Spleen (tissue), 11 donors: Measurements from ENCODE around the gene KCND2. TPM values are rescaled to one million over a fixed set of nuclear protein-coding genes. Genes with fewer than 3 reads are reported as not detected.
A peak's percentile ranks its signal among the peaks of the same experiment; 100 is the strongest.
"Not testable (repeated sequence)": the region's sequence is repeated elsewhere in the genome, so short reads cannot be mapped to it uniquely, and the experiment has no call there.

Experiments
- DNase-seq: peaks from one replicate; pipeline ENCODE4 v3.0.0-alpha.2; 2020
- H3K27ac ChIP-seq, 8 donors: fragments of 200-600 bp; sonication (generic) in 7 of 8; 1 replicate in 4 of 8; 2 replicates in 4 of 8; pipeline versions ENCODE4 v1.5.0 to v1.8.0; 2016 to 2021; ENCODE audit warnings: inconsistent platforms in 4 of 8, mild to moderate bottlenecking in 4 of 8, moderate library complexity in 1 of 8
- H3K27me3 ChIP-seq, 7 donors: fragments of 200-600 bp; sonication (generic) in 6 of 7; replicated peaks in 1 of 7; 1 replicate in 4 of 7; 2 replicates in 3 of 7; pipeline versions ENCODE4 v1.5.0 to v1.8.0; 2016 to 2021; ENCODE audit warnings: inconsistent platforms in 3 of 7, mild to moderate bottlenecking in 1 of 7
- H3K36me3 ChIP-seq, 6 donors: fragments of 200-600 bp; sonication (generic) in 5 of 6; 1 replicate in 4 of 6; 2 replicates in 2 of 6; pipeline versions ENCODE4 v1.5.0 to v1.8.0; 2016 to 2021; ENCODE audit warnings: inconsistent platforms in 2 of 6
- H3K4me1 ChIP-seq, 6 donors: fragments of 200-600 bp; sonication (generic) in 5 of 6; 1 replicate in 3 of 6; 2 replicates in 3 of 6; pipeline versions ENCODE4 v1.5.0 to v1.8.0; 2016 to 2021; ENCODE audit warnings: inconsistent platforms in 3 of 6
- H3K4me3 ChIP-seq, 8 donors: fragments of 200-600 bp; sonication (generic) in 7 of 8; 1 replicate in 4 of 8; 2 replicates in 4 of 8; pipeline versions ENCODE4 v1.5.0 to v1.8.0; 2016 to 2021; ENCODE audit warnings: inconsistent platforms in 4 of 8, mild to moderate bottlenecking in 4 of 8, moderate library complexity in 2 of 8
- H3K9me3 ChIP-seq, 8 donors: fragments of 200-600 bp; sonication (generic) in 7 of 8; 1 replicate in 4 of 8; 2 replicates in 4 of 8; pipeline versions ENCODE4 v1.5.0 to v1.8.0; 2016 to 2021; ENCODE audit warnings: inconsistent platforms in 4 of 8
- CTCF ChIP-seq, 11 experiments: fragments of 200-600 bp in 7 of 11; fragments of 450-650 bp in 4 of 11; sonication (generic) in 4 of 11; IDR thresholded peaks in 8 of 11; conservative IDR thresholded peaks in 3 of 11; 1 replicate in 7 of 11; 2 replicates in 4 of 11; pipeline versions ENCODE4 v1.4.0 to v1.8.0; 2016 to 2021; ENCODE audit warnings: antibody characterized with exemption in 11 of 11, inconsistent platforms in 4 of 11, mild to moderate bottlenecking in 1 of 11
- POLR2A ChIP-seq, 3 donors: fragments of 450-650 bp; IDR thresholded peaks; one replicate each; pipeline ENCODE4 v1.5.1; 2017; ENCODE audit warnings: antibody characterized with exemption in 3 of 3, mild to moderate bottlenecking in 1 of 3
- POLR2AphosphoS5 ChIP-seq, 3 donors: sonication (generic); formaldehyde crosslinking; IDR thresholded peaks; one replicate each; pipeline ENCODE4 v1.5.1; 2017; ENCODE audit warnings: antibody characterized with exemption in 3 of 3
- WGBS, 5 donors: extraction: QIAGEN DNeasy Blood & Tissue Kit in 3 of 5; methylation state at CpG; one replicate each; pipeline versions ENCODE4 v1.1.5 to v1.1.7; 2013 to 2018; 5-methylcytosine and 5-hydroxymethylcytosine counted together
- intact Hi-C: fragments of 100-400 bp; cut with DNase I; formaldehyde crosslinking; loops from one replicate; pipeline ENCODE4 v1.15.0; 2023; ENCODE audit warnings: low total_unique reads
- polyA plus RNA-seq, 3 donors: library from polyadenylated mRNA; stranded (reverse); fragments of 200-250 nt; gene quantifications; one replicate each; pipeline ENCODE4 v1.2.1, GENCODE V29; 2013
- total RNA-seq, 7 donors: library from RNA; depleted of rRNA in 3 of 7; stranded (reverse); fragments of >200 nt in 3 of 7; fragmentation: NEBNext Ultra II Directional in 4 of 7; extraction: Animal tissue kit (Norgen Biotek cat#: 25700) in 4 of 7; gene quantifications; one replicate each; pipeline versions ENCODE4 v1.1.0 to v1.2.1, GENCODE V29; 2016 to 2021
- donor health status: healthy with polysubstance abuse.
- donor health status: DM: no; HTN: no; CAD: no; lungs with moderate emphysema.
- donor health status: DM: no; HTN: no; CAD: no.
- donor health status: Bipolar disorder and iron deficiency.
- donor health status: healthy.
- donor health status: DM: no; HTN: no; CAD: no.
- donor health status: DM: yes; HTN: yes; CAD: no.

The KCND2 gene
- total and polyA plus RNA-seq, 10 donors: 0.02 to 0.80 (median 0.26) TPM; not detected in 1

GRCh38 chr7:120760851-120761250, 487.9 kb downstream of the KCND2 start:
- Histone ChIP-seq H3K4me3 (no peak overlapping the region), H3K4me1 (no peaks in the 10 kb centered on the region), H3K36me3 (no peaks in the 10 kb centered on the region), H3K9me3 (no peaks in the 10 kb centered on the region), H3K27me3 (no peaks in the 10 kb centered on the region), H3K27ac (no peak overlapping the region)
- intact Hi-C loops: no loop called here
- no peak for DNase-seq
- WGBS, 5 donors: 49 to 63% (median 58%) methylated on average over 3 of the region's 3 CpGs
- TF ChIP-seq POLR2A (IDR thresholded peaks at IDR 0.05) (no peak), CTCF (IDR thresholded peaks at IDR 0.05 in 8 of 11, conservative IDR thresholded peaks at IDR 0.05 in 3 of 11) (no peak), POLR2AphosphoS5 (IDR thresholded peaks at IDR 0.05) (no peak)

GRCh38 chr7:120770206-120770605, 497.2 kb downstream of the KCND2 start:
- WGBS, 5 donors: 67 to 84% (median 75%) methylated on average over 3 of the region's 3 CpGs
- no peak overlapping the region for H3K4me3 ChIP-seq
- no peaks in the 10 kb centered on the region for H3K27me3 ChIP-seq
- H3K9me3 ChIP-seq: no peaks in the 10 kb centered on the region
- H3K27ac ChIP-seq: peak overlapping the region in 4 of 8 donors; percentile 3 to 57 (median 36)
- no peak for DNase-seq
- TF ChIP-seq POLR2A (IDR thresholded peaks at IDR 0.05) (no peak), POLR2AphosphoS5 (IDR thresholded peaks at IDR 0.05) (peak in 1 of 3 donors; percentile 34), CTCF (IDR thresholded peaks at IDR 0.05 in 8 of 11, conservative IDR thresholded peaks at IDR 0.05 in 3 of 11) (no peak)
- no peaks in the 10 kb centered on the region for H3K4me1 ChIP-seq
- no peaks in the 10 kb centered on the region for H3K36me3 ChIP-seq
- intact Hi-C loops: no loop called here

- H3K27me3 ChIP-seq: no peaks in the 10 kb centered on the region
- no peak for TF ChIP-seq POLR2AphosphoS5 (IDR thresholded peaks at IDR 0.05)
- no peak for TF ChIP-seq CTCF (IDR thresholded peaks at IDR 0.05 in 8 of 11, conservative IDR thresholded peaks at IDR 0.05 in 3 of 11)
- no peak for TF ChIP-seq POLR2A (IDR thresholded peaks at IDR 0.05)
- WGBS, 5 donors: 72 to 91% (median 86%) methylated on average over 3 of the region's 3 CpGs
- intact Hi-C loops: no loop called here
- H3K36me3 ChIP-seq: no peaks in the 10 kb centered on the region
- H3K27ac ChIP-seq: no peak overlapping the region
- DNase-seq: no peak
- H3K9me3 ChIP-seq: no peaks in the 10 kb centered on the region
- no peak overlapping the region for H3K4me3 ChIP-seq
- no peaks in the 10 kb centered on the region for H3K4me1 ChIP-seq
These were observed 501.5 kb downstream of the KCND2 start for GRCh38 chr7:120774481-120774880.

GRCh38 chr7:120775755-120776154, 502.8 kb downstream of the KCND2 start:
- Histone ChIP-seq H3K27ac (peak overlapping the region in 1 of 8 donors; percentile 50), H3K4me1 (no peaks in the 10 kb centered on the region), H3K36me3 (no peaks in the 10 kb centered on the region), H3K9me3 (no peaks in the 10 kb centered on the region), H3K27me3 (no peaks in the 10 kb centered on the region), H3K4me3 (no peak overlapping the region)
- no peak for DNase-seq
- intact Hi-C loops: no loop called here
- TF ChIP-seq POLR2A (IDR thresholded peaks at IDR 0.05): no peak
- TF ChIP-seq POLR2AphosphoS5 (IDR thresholded peaks at IDR 0.05): no peak
- TF ChIP-seq CTCF (IDR thresholded peaks at IDR 0.05 in 8 of 11, conservative IDR thresholded peaks at IDR 0.05 in 3 of 11): no peak

GRCh38 chr7:120779078-120779477, 506.1 kb downstream of the KCND2 start:
- H3K9me3 ChIP-seq, DNase-seq, intact Hi-C loops, H3K27ac ChIP-seq, H3K36me3 ChIP-seq, H3K4me3 ChIP-seq, H3K27me3 ChIP-seq, H3K4me1 ChIP-seq: not testable (repeated sequence)
- 81 to 89% (median 88%) methylated on average over 8 of the region's 8 CpGs for WGBS, 5 donors

GRCh38 chr7:120780451-120780850, 507.5 kb downstream of the KCND2 start:
- 83 to 92% (median 86%) methylated on average over 7 of the region's 7 CpGs for WGBS, 5 donors

More at GRCh38 chr7:120780451-120780850, 507.5 kb downstream of the KCND2 start:
- H3K9me3 ChIP-seq, H3K27me3 ChIP-seq, H3K36me3 ChIP-seq, intact Hi-C loops, DNase-seq, H3K4me1 ChIP-seq, H3K4me3 ChIP-seq, H3K27ac ChIP-seq: not testable (repeated sequence)
